Smooth muscle cell (in vitro differentiated cells): Measurements from ENCODE around the gene VEGFC. TPM values are rescaled to one million over a fixed set of nuclear protein-coding genes. Genes with fewer than 3 reads are reported as not detected.
A peak's percentile ranks its signal among the peaks of the same experiment; 100 is the strongest.

Experiments used
- DNase-seq: peaks from one replicate; lab custom pipeline; 2025; ENCODE audit not compliant: unreplicated experiment; lab: John Stamatoyannopoulos, UW
- H2AFZ ChIP-seq: fragments of 200-600 bp; sonication (generic); 2 replicates; pipeline ENCODE4 v1.6.0; 2016; ENCODE audit warnings: antibody characterized with exemption, low read depth, mild to moderate bottlenecking
- H3F3A ChIP-seq: fragments of 200-600 bp; sonication (generic); 2 replicates; pipeline ENCODE4 v1.6.0; 2017; ENCODE audit warnings: antibody characterized with exemption, low read depth
- H3K27ac ChIP-seq: fragments of 200-600 bp; sonication (generic); 2 replicates; pipeline ENCODE4 v1.5.1; 2016; ENCODE audit warnings: low read depth, mild to moderate bottlenecking
- H3K27me3 ChIP-seq: fragments of 200-600 bp; sonication (generic); 2 replicates; pipeline ENCODE4 v1.6.1; 2016; ENCODE audit warnings: low read depth, mild to moderate bottlenecking
- H3K36me3 ChIP-seq: fragments of 200-600 bp; sonication (generic); 2 replicates; pipeline ENCODE4 v1.5.1; 2016; ENCODE audit warnings: low read depth
- H3K4me1 ChIP-seq: fragments of 200-600 bp; sonication (generic); 2 replicates; pipeline ENCODE4 v1.5.1; 2016; ENCODE audit warnings: low read depth
- H3K4me2 ChIP-seq: fragments of 200-600 bp; sonication (generic); 2 replicates; pipeline ENCODE4 v1.6.0; 2016; ENCODE audit warnings: mild to moderate bottlenecking
- H3K4me3 ChIP-seq: fragments of 200-600 bp; sonication (generic); 2 replicates; pipeline ENCODE4 v1.5.1; 2016; ENCODE audit warnings: mild to moderate bottlenecking
- H3K79me2 ChIP-seq: fragments of 200-600 bp; sonication (generic); 2 replicates; pipeline ENCODE4 v1.6.0; 2016; ENCODE audit warnings: low read depth, mild to moderate bottlenecking
- H3K9ac ChIP-seq: fragments of 200-600 bp; sonication (generic); 2 replicates; pipeline ENCODE4 v1.6.0; 2016; ENCODE audit warnings: low read depth
- H3K9me3 ChIP-seq: fragments of 200-600 bp; sonication (generic); replicated peaks from 2 replicates; pipeline ENCODE4 v1.5.1; 2016; ENCODE audit warnings: low read depth
- H4K20me1 ChIP-seq: fragments of 200-600 bp; sonication (generic); 2 replicates; pipeline ENCODE4 v1.6.0; 2016; ENCODE audit warnings: low read depth
- WGBS: methylation state at CpG from one replicate; pipeline ENCODE4 v1.1.7; 2016; ENCODE audit warnings: low lambda C conversion rate; 5-methylcytosine and 5-hydroxymethylcytosine counted together
- polyA plus RNA-seq: library from polyadenylated mRNA; unstranded; fragments of >200 nt; fragmentation: Nextera tagmentation; extraction: Ambion mirVana; gene quantifications from 2 replicates; pipeline ENCODE4 v1.2.1, GENCODE V29; 2016
- total RNA-seq: library from RNA; depleted of rRNA; stranded (reverse); fragments of >200 nt; gene quantifications from 2 replicates; pipeline ENCODE4 v1.2.3, GENCODE V29; 2014
- TF ChIP-seq, protein P1 (sequence below): fragments of 200-600 bp; sonication (generic); IDR thresholded peaks from 2 replicates; pipeline ENCODE4 v1.5.1; 2017; ENCODE audit warnings: borderline replicate concordance, mild to moderate bottlenecking, antibody characterized with exemption; ENCODE audit not compliant: insufficient read depth, poor library complexity, severe bottlenecking

Gene VEGFC
- total and polyA plus RNA-seq, 2 experiments from 2014 or later: 26.6 to 30.0 TPM

DNA sequence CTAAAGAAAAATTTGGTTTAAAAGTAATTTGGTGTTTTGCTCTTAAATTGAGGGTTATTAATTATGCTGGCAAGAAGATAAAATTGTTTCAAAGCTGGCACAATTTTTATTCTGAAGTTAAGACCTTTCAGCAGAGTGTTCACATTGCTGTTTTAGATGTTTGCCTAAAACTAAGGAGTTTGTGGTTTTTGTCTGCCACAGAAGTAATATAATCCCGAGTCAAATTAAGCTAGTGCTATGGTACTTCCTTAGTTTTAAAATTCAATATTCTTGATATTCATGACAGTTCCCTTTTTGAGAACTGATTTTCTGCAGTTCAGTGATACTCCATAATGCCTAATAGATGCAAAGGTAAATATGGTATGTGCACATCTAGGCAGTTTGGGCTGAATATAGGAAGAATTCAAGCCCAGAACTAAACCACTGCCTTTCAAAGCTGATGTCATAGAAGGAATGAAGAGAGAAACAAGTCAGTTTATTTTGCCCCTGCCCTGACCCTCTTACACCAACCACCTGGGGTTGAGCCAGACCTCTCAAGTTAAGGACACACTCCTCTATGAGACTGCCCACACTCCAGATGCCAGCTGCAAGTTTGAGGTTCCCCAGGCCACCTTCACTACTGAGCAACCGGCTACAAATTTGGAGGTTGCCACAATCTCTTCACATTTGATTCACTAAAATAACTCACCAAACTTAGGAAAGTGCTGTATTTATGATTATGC is 32.1 kb upstream of the VEGFC start:
- WGBS: 68% methylated on average over 2 of the region's 2 CpGs
- H3K36me3 ChIP-seq: no peaks in the 10 kb centered on the region
- DNase-seq: no peak
- no peak overlapping the region for H3K9ac ChIP-seq
- no peaks in the 10 kb centered on the region for H3K9me3 ChIP-seq
- H3K4me1 ChIP-seq: peaks cover 7% of the 10 kb centered on the region
- H4K20me1 ChIP-seq: no peaks in the 10 kb centered on the region
- H3K27me3 ChIP-seq: no peaks in the 10 kb centered on the region
- no peaks in the 10 kb centered on the region for H3K79me2 ChIP-seq
- H2AFZ ChIP-seq: no peak overlapping the region
- TF ChIP-seq, protein P1, sequence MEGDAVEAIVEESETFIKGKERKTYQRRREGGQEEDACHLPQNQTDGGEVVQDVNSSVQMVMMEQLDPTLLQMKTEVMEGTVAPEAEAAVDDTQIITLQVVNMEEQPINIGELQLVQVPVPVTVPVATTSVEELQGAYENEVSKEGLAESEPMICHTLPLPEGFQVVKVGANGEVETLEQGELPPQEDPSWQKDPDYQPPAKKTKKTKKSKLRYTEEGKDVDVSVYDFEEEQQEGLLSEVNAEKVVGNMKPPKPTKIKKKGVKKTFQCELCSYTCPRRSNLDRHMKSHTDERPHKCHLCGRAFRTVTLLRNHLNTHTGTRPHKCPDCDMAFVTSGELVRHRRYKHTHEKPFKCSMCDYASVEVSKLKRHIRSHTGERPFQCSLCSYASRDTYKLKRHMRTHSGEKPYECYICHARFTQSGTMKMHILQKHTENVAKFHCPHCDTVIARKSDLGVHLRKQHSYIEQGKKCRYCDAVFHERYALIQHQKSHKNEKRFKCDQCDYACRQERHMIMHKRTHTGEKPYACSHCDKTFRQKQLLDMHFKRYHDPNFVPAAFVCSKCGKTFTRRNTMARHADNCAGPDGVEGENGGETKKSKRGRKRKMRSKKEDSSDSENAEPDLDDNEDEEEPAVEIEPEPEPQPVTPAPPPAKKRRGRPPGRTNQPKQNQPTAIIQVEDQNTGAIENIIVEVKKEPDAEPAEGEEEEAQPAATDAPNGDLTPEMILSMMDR: no peak
- no peak overlapping the region for H3K27ac ChIP-seq
- no peak overlapping the region for H3K4me3 ChIP-seq
- no peak overlapping the region for H3K4me2 ChIP-seq
- no peaks in the 10 kb centered on the region for H3F3A ChIP-seq

DNA sequence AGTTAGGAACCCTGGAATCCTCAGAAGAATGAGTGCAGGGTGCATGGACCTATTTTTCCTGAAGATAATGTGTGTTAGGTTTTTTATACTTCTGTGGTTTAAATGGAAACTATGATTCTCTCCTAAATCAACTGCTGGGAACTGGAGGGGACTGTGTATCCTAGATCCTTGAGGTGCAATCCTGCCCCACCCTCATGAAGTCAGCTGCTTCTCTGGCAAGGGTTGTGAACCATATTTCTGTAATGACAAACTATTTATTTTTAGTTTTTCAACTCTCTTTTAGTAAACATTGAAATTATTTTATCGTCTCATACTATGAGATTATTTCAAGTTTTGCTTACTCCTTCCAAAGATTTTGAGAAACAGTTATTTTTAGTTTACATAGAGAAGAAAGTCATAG is 25.8 kb upstream of the VEGFC start:
- no peaks in the 10 kb centered on the region for H3K36me3 ChIP-seq
- no peaks in the 10 kb centered on the region for H3F3A ChIP-seq
- WGBS: 92% methylated on average over 1 of the region's 1 CpG
- H3K9me3 ChIP-seq: no peaks in the 10 kb centered on the region
- H3K9ac ChIP-seq: no peak overlapping the region
- no peak overlapping the region for H3K27ac ChIP-seq
- no peak overlapping the region for H3K4me2 ChIP-seq
- H3K4me1 ChIP-seq: peaks cover 7% of the 10 kb centered on the region
- no peak overlapping the region for H3K4me3 ChIP-seq
- TF ChIP-seq, protein P1: no peak
- no peaks in the 10 kb centered on the region for H3K79me2 ChIP-seq
- H3K27me3 ChIP-seq: no peaks in the 10 kb centered on the region
- H2AFZ ChIP-seq: no peak overlapping the region
- no peak for DNase-seq
- H4K20me1 ChIP-seq: no peaks in the 10 kb centered on the region

DNA sequence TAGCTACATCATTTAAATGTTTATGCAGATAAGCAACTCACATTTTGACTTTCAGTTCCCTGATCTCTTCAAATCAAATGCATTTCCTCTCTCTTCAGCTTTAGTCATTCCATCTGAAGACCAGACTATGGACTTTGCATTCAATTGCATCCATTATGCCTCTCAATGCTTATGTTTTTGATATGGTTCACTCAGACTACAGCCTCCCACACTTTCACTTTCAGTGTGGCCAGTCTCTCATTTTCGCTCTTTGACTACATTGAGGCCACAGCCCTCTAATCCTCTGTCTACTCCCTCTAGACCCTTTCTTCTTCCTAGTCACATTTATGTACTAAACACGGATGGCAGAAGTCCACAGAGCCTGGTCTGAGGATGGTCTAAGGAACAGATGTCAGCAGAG is 24.5 kb upstream of the VEGFC start:
- TF ChIP-seq, protein P1: no peak
- H4K20me1 ChIP-seq: no peaks in the 10 kb centered on the region
- H3K9me3 ChIP-seq: no peaks in the 10 kb centered on the region
- H3K9ac ChIP-seq: no peak overlapping the region
- WGBS: 93% methylated on average over 2 of the region's 2 CpGs
- H3F3A ChIP-seq: no peaks in the 10 kb centered on the region
- H3K36me3 ChIP-seq: no peaks in the 10 kb centered on the region
- H3K27ac ChIP-seq: no peak overlapping the region
- no peak overlapping the region for H3K4me3 ChIP-seq
- H3K27me3 ChIP-seq: no peaks in the 10 kb centered on the region
- no peak overlapping the region for H3K4me2 ChIP-seq
- H2AFZ ChIP-seq: no peak overlapping the region
- no peaks in the 10 kb centered on the region for H3K79me2 ChIP-seq
- H3K4me1 ChIP-seq: peaks cover 7% of the 10 kb centered on the region
- DNase-seq: no peak

DNA sequence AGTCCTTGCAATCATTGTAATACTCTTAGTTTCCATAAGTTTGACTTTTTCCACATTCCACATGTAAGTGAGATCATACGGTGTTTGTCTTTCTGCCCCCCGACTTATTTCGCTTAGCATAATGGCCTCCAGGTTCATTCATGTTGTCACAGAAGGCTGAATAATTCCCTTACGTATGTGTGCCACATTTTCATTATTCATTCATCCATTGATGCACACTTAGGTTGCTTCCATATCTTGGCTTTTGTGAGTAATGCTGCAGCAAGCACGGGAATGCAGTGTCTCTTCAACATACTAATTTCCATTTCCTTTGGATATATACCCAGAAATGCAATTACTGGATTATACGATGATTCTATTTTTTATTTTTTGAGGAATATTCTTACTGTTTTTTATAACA is 22.0 kb upstream of the VEGFC start:
- no peaks in the 10 kb centered on the region for H3K9me3 ChIP-seq
- WGBS: 79% methylated on average over 6 of the region's 6 CpGs
- DNase-seq: no peak
- no peaks in the 10 kb centered on the region for H3F3A ChIP-seq
- H3K9ac ChIP-seq: no peak overlapping the region
- H3K4me3 ChIP-seq: no peak overlapping the region
- peak overlapping the region; percentile 4 for H3K4me2 ChIP-seq
- TF ChIP-seq, protein P1: no peak
- peak overlapping the region; percentile 21 for H2AFZ ChIP-seq
- H3K27ac ChIP-seq: no peak overlapping the region
- H3K79me2 ChIP-seq: no peaks in the 10 kb centered on the region
- H3K36me3 ChIP-seq: no peaks in the 10 kb centered on the region
- H3K4me1 ChIP-seq: no peaks in the 10 kb centered on the region
- no peaks in the 10 kb centered on the region for H3K27me3 ChIP-seq
- H4K20me1 ChIP-seq: no peaks in the 10 kb centered on the region
